NOMO-1 treated with DMSO at 0.1 percent for 48 hours (cell line): Measurements from ENCODE around the gene PREX1.
"Not testable (repeated sequence)": the region's sequence is repeated elsewhere in the genome, so short reads cannot be mapped to it uniquely, and the experiment has no call there.

Source experiments
- DNase-seq: peaks from one replicate; lab custom pipeline; 2025; ENCODE audit not compliant: unreplicated experiment; lab: John Stamatoyannopoulos, UW

The PREX1 gene, protein sequence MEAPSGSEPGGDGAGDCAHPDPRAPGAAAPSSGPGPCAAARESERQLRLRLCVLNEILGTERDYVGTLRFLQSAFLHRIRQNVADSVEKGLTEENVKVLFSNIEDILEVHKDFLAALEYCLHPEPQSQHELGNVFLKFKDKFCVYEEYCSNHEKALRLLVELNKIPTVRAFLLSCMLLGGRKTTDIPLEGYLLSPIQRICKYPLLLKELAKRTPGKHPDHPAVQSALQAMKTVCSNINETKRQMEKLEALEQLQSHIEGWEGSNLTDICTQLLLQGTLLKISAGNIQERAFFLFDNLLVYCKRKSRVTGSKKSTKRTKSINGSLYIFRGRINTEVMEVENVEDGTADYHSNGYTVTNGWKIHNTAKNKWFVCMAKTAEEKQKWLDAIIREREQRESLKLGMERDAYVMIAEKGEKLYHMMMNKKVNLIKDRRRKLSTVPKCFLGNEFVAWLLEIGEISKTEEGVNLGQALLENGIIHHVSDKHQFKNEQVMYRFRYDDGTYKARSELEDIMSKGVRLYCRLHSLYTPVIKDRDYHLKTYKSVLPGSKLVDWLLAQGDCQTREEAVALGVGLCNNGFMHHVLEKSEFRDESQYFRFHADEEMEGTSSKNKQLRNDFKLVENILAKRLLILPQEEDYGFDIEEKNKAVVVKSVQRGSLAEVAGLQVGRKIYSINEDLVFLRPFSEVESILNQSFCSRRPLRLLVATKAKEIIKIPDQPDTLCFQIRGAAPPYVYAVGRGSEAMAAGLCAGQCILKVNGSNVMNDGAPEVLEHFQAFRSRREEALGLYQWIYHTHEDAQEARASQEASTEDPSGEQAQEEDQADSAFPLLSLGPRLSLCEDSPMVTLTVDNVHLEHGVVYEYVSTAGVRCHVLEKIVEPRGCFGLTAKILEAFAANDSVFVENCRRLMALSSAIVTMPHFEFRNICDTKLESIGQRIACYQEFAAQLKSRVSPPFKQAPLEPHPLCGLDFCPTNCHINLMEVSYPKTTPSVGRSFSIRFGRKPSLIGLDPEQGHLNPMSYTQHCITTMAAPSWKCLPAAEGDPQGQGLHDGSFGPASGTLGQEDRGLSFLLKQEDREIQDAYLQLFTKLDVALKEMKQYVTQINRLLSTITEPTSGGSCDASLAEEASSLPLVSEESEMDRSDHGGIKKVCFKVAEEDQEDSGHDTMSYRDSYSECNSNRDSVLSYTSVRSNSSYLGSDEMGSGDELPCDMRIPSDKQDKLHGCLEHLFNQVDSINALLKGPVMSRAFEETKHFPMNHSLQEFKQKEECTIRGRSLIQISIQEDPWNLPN (N-terminal part only)

DNA sequence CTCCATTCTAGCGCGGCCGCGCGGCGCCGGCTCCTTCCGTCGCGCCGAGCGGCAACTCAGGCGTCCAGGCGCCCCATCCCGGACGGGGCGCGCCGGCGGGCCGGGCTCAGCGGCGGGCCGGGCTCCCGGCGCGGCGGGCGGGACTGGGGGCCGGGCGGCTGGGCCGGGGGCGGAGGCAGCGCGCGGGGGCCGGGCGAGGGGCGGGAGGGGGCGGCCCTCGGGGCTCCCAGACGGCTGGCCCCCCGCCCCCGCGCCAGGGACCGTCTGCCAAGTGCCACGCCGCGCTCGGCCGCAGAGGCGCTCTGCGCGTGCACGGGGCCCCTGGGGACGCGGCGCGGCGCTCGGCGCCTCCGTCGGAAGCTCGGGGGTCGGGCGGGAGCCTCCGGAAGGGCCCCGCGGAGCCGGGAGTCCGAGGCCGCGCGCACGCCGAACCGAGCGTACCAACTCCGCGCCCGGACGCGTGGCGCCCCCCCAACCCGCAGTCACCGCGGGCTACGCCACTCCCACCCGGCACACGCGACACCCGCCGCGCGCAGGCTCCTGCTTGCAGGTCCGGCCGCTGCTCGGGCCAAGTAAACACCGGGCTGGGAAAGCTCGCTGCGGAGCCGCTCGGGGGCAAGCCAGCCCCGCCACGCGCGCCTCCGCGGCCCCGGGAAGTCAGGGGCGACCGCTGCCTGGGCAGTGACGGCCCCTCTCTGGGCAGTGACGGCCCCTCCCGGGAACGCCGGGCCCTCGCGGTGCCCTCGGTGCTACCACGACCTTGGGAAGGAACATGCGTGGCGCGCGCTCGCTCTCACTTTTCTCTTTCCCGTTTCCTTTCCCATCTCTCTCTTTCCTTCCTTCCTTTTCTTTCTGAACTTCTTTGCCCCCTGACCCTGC, at the start of gene PREX1:
Gene PREX1 (minus strand): TSS at position 145 of the 879 bp plus-strand sequence. CDS start 139 bp downstream, at position 6.
- DNase-seq = peak; percentile 75

DNA sequence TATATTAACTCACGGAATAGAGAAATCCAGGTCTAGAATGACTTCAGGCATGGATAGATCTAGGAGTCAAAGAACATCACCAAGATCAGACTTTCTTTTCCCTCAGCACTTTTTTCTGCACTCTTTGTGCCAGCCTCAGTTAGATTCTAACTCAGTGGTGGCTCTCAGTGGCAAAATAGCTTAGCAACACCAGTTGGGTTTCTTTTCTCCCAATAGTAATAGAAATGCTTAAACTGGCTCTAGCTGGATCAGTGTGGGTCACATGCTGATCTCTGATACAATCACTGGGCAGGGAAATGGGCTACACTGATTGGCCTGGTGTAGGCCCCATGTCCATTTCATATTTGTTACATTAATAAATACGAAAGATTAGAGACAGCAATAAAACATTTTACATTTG, 49.5 kb upstream of the PREX1 start:
- no peak for DNase-seq

DNA sequence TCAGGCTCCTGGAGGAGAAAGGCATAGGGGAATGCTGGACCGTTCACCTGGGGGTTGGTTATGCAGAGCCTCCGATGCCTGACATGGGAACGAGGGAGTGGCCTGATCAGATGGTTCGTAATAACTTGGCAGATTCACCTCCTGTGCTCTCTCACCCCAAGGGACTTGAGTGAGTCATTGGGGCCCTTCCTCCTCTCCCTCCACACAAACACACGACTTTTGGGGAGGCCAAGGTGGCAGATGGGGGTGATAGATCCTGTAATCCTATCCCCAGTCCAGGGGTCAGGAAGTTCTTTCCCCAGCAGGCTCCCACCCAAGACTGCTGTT, 48.1 kb upstream of the PREX1 start:
- DNase-seq = peak; percentile 17

DNA sequence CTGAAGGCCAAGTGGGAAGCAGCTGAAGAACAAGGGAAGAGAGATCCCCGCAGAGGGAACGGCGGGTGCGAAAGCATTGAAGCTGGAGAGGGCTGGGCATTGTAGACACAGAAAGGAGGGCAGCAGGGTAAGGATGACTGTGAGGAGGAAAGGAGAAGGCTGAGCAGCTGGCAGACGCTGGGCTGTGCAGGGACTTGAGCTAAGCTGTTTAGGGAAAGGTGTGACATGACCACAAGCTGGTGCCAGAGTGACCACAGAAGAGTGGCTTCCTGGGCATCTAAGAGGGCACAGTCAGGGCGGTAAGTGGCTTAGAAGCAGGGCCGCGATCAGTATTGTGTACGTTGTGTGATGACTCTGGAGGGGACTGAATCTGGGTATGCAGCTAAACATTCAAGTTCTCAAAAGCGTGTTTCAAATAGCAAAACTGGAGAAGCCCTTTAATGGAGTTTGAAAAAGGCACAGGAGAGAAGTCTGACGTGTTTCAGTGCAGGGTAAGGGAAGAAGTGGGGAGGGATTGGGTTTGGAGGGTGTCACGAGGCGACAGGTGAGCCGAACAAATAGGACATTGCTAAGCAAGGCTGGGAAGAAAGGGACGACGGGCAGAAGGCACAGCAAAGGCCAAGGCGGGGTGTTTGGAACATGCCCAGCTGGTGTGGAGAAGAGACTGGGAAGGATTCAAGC, 47.6 kb upstream of the PREX1 start:
- no peak for DNase-seq

- not testable (repeated sequence) for DNase-seq
Observed at GRCh38 chr20:48869442-48869841, 41.6 kb upstream of the PREX1 start.

DNA sequence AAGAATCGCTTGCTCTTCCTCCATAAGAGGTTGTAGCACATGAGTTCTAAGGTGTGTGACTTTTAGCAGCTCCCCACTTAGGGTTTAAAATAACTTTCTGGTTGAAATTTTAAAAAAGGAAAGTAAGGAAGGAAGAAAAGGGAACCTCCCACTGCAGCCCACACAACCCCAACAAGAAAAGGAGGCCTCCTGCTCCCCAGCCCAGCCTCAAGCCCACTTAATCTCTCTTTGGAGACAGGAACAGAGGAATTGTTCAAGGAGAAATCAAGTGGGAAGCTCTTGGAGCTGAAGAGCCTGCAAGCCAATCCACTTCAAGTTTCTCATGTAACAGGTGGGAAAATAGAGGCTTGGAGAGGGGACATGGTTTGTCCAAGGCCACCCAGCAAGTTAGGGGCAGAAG, 39.1 kb upstream of the PREX1 start:
- peak; percentile 14 for DNase-seq

DNA sequence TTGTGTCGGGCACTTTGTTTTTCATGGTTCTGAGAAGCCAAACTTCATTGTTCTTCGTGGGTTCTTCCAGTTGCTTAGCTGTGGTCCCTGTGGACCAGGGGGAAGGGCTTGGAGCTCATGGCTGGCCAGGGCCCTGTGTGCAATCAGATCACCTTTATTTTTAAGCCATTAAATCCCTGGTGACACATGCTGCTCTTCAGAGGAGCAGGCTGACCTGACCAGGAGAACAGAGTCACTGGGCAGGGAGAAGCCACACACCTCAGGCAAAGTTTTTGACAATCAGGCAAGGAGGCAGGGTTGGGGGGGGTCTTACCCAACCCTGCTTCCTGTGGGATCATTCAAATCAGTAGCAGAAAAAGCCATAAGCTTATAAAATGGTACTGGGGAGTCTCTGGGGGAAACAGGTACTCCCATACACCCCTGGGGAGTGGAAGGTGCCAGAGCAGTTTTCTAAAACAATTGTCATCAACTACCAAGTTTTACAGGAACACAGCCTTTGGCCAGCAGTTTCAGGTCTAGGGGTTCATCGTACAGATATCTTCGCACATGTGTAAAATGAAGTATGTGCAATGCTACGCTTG, 37.0 kb upstream of the PREX1 start:
- DNase-seq = no peak

GRCh38 chr20:48864254-48864653, 36.5 kb upstream of the PREX1 start:
- no peak for DNase-seq

GRCh38 chr20:48862279-48862678, 34.5 kb upstream of the PREX1 start:
- peak; percentile 33 for DNase-seq

GRCh38 chr20:48861444-48861843, 33.6 kb upstream of the PREX1 start:
- no peak for DNase-seq

- DNase-seq = no peak
Observed at GRCh38 chr20:48858075-48858790, 30.4 kb upstream of the PREX1 start.

GRCh38 chr20:48856130-48856529, 28.3 kb upstream of the PREX1 start:
- no peak for DNase-seq

DNA sequence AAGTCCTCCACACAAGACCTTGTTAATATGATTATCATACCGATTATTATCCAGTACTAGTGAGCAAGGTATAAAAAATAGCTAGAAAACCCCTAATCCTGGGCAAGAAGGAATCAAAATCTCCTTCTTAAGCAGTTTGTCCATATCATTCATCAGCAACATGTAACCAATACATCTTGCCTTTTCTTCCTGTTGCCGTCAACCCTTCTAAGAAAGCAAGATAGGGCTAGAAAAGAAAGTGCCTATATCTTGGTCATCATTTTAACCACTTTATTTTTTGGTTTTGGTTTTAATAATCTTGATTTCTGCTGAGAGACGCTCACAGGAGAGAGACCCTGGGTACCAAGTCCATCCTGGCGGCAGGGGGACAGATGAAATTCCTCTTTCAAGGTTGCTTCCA, 27.2 kb upstream of the PREX1 start:
- no peak for DNase-seq

- DNase-seq = no peak
Observed at GRCh38 chr20:48852609-48853008, 24.8 kb upstream of the PREX1 start.

DNA sequence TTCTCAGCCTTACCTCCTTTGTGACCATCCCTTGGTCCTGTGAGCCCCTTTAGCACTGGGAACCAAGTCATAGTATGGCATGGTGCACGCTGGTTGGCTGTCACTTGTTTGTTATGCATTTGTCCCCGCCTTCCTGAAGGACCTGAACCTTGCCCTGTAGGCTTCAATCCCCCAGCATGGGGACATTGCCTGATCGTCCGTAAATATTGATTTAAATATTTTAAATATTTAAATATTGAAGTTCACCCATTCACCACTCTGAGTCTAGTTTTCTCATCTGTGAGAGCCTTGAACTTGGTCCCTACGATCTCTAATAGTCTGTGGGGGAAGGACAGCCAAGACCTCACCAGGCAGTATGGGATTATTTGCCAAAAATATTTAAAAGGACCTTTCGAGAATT, 23.8 kb upstream of the PREX1 start:
- no peak for DNase-seq

GRCh38 chr20:48850977-48851299, 23.1 kb upstream of the PREX1 start:
- DNase-seq = no peak

GRCh38 chr20:48850257-48850976, 22.6 kb upstream of the PREX1 start:
- DNase-seq = no peak

DNA sequence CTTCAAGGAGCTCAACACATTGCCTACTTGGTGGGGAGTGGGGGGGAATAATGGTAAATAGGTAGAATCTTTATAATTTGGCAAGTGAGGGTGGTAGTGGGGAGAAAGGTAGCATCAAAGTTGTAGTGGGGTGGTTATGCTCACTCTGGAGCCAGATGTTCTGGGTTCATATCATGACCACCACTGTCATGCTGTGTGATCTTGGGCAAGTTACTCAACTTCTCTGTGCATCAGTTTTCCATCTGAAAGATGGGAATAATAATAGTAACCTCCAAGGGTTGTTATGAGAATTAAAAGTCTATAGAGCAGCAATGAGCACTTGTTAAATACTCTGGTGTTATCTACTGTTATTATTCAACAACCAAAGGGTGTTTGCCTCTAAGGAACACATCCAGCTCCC, 22.0 kb upstream of the PREX1 start:
- DNase-seq = no peak
